Skeletal muscle tissue (tissue), 4 donors: ENCODE data around the gene CMTR1. TPM values are rescaled to one million over a fixed set of nuclear protein-coding genes. Genes with fewer than 3 reads are reported as not detected.

Source experiments
- H3K27ac ChIP-seq: one replicate; pipeline ENCODE4 v1.7.0; 2013; ENCODE audit warnings: mild to moderate bottlenecking, low read depth, low read length, inconsistent platforms
- H3K27me3 ChIP-seq, 3 donors: one replicate each; pipeline ENCODE4 v1.7.0; 2013; ENCODE audit warnings: low read length in 3 of 3; ENCODE audit not compliant: control insufficient read depth in 3 of 3, insufficient read depth in 3 of 3
- H3K36me3 ChIP-seq, 3 donors: one replicate each; pipeline ENCODE4 v1.7.0; 2013; ENCODE audit warnings: low read length in 3 of 3; ENCODE audit not compliant: control insufficient read depth in 3 of 3, insufficient read depth in 3 of 3
- H3K4me1 ChIP-seq, 3 donors: one replicate each; pipeline ENCODE4 v1.7.0; 2013; ENCODE audit warnings: low read length in 3 of 3, mild to moderate bottlenecking in 3 of 3; ENCODE audit not compliant: control insufficient read depth in 3 of 3, insufficient read depth in 3 of 3
- H3K4me3 ChIP-seq, 3 donors: one replicate each; pipeline ENCODE4 v1.7.0; 2013; ENCODE audit warnings: low read length in 3 of 3
- H3K9ac ChIP-seq, 3 donors: one replicate each; pipeline ENCODE4 v1.7.0; 2013; ENCODE audit warnings: low read length in 3 of 3, mild to moderate bottlenecking in 3 of 3, moderate library complexity in 2 of 3, low read depth in 1 of 3
- H3K9me3 ChIP-seq, 3 donors: one replicate each; pipeline ENCODE4 v1.7.0; 2013; ENCODE audit warnings: low read length in 3 of 3; ENCODE audit not compliant: control insufficient read depth in 3 of 3
- total RNA-seq: library from RNA; depleted of rRNA; stranded (reverse); fragments of >200 nt; gene quantifications from one replicate; pipeline ENCODE4 v1.2.3, GENCODE V29; 2014
- donor health status: Osteomylitis.

Gene CMTR1
- total RNA-seq, 1 donor from 2014 or later: 29.2 TPM

DNA sequence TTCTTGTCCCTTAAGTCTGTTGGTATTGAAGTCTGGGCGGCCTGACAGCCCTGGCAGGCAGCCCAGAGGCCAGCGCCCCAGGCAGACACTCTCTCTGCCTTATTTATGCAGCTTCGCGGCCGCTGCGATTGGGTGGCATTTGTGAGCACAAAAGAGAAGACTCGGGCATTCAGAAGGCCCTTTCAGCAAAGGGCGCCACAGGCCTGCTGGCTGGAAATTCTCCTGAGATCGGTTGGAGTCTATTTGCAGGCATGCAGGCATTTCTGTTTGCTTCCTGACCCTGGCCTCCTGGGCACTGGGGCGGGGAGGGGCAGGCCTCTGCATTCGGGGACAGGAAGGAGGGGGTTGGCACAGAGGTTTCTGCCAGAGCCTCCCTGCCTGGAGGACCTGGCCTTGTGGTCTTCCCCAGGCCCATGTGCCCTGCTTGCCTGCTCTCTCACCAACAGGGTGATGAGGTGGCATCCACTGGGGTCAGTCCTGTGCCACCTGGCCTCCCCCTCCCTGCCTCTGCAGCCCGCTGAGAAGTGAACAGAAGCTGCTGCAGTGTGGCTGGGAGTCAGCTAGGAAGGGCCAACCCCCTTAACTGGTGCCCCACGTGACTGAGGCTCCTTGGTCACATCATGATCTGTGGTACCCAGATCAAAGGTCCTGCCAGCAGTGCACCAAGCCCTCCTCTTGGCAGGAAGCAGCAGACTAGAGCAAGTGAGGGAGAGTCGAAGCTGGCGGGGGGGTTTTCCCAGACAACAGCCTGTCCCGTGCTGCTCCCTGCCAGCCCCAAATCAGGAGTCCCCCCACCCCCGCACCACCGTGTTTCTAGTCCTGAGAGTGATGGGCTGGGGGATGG lies 83.3 kb downstream of the CMTR1 start:
- Histone ChIP-seq H3K4me3 (no peak overlapping the region), H3K27ac (no peak overlapping the region)

DNA sequence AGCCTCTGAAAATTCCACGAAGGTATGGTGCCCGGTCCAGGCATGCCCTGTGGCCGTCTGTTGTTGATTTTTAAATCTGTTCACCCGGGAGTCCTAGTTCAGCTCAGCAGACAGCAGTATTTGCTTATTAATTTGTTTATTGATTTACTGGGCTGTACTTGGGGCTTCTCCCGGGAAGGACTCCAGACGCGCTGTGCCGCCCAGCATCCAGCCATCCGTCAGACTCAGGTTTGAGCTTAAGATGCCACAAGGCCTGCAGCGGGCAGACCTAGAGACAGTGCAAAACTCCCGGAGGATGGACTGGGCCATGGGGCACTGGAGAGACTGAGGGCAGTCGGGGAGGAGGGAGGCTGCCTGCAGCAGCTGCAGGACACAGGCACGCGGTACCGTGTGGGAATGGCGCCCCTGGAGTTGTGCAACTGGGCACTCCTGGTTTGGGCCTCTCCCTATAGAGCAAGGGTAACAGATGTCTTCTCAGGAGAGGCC lies 83.9 kb downstream of the CMTR1 start:
- peaks cover 25 to 46% (median 45%) of the 10 kb centered on the region in 3 donors for H3K27me3 ChIP-seq
- H3K36me3 ChIP-seq: no peaks in the 10 kb centered on the region
- H3K27ac ChIP-seq: no peak overlapping the region
- H3K9me3 ChIP-seq: peaks cover 0 to 3% (median 0%) of the 10 kb centered on the region in 3 donors
- H3K4me1 ChIP-seq: peaks cover 0 to 4% (median 4%) of the 10 kb centered on the region in 3 donors
- no peak overlapping the region for H3K4me3 ChIP-seq
- no peak overlapping the region for H3K9ac ChIP-seq

More for the DNA sequence above, 83.3 kb downstream of the CMTR1 start:
- Histone ChIP-seq H3K4me1 (peaks cover 0 to 4% (median 4%) of the 10 kb centered on the region in 3 donors), H3K27me3 (peaks cover 23 to 47% (median 46%) of the 10 kb centered on the region in 3 donors), H3K9me3 (peaks cover 0 to 3% (median 0%) of the 10 kb centered on the region in 3 donors), H3K9ac (no peak overlapping the region), H3K36me3 (no peaks in the 10 kb centered on the region)

- Histone ChIP-seq H3K9me3 (peaks cover 0 to 3% (median 0%) of the 10 kb centered on the region in 3 donors), H3K4me3 (no peak overlapping the region), H3K27me3 (peaks cover 22 to 43% (median 41%) of the 10 kb centered on the region in 3 donors), H3K9ac (no peak overlapping the region), H3K36me3 (no peaks in the 10 kb centered on the region), H3K4me1 (peaks cover 0 to 4% (median 4%) of the 10 kb centered on the region in 3 donors), H3K27ac (no peak overlapping the region)
These were observed 84.4 kb downstream of the CMTR1 start for GRCh38 chr6:37517411-37517812.

DNA sequence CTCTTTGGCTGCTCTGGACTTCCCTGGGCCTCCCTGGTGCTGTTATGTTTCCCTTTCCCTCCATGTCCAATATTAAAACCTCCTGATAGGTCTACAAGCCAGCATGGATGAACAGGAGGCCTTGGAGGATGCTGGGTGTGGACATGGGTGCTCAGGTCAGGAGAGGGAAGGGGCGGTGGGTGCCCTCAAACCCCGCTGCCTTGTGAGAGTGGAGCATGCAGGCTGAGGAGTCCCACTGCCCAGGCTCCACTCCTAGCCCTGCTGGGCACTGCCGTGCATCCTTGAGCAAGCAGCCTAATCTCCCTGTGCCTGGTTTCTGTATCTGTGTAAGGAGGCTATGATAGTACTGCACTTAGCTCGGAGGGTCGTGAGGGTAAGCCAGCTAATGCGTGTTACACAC lies 85.1 kb downstream of the CMTR1 start:
- Histone ChIP-seq H3K36me3 (no peaks in the 10 kb centered on the region), H3K27me3 (peaks cover 19 to 41% (median 41%) of the 10 kb centered on the region in 3 donors), H3K9ac (no peak overlapping the region), H3K27ac (no peak overlapping the region), H3K4me1 (peaks cover 0 to 4% (median 4%) of the 10 kb centered on the region in 3 donors), H3K4me3 (no peak overlapping the region), H3K9me3 (peaks cover 0 to 3% (median 0%) of the 10 kb centered on the region in 3 donors)

- Histone ChIP-seq H3K27ac (no peak overlapping the region), H3K9me3 (peaks cover 0 to 3% (median 0%) of the 10 kb centered on the region in 3 donors), H3K36me3 (no peaks in the 10 kb centered on the region), H3K9ac (no peak overlapping the region), H3K4me1 (peaks cover 0 to 4% (median 4%) of the 10 kb centered on the region in 3 donors), H3K27me3 (peaks cover 12 to 30% (median 30%) of the 10 kb centered on the region in 3 donors), H3K4me3 (no peak overlapping the region)
These were observed 86.4 kb downstream of the CMTR1 start for GRCh38 chr6:37519461-37519860.

GRCh38 chr6:37520926-37521325 lies 87.9 kb downstream of the CMTR1 start:
- no peak overlapping the region for H3K9ac ChIP-seq
- peaks cover 0 to under 1% (median 0%) of the 10 kb centered on the region in 3 donors for H3K4me1 ChIP-seq
- H3K4me3 ChIP-seq: no peak overlapping the region
- peaks cover 9 to 25% (median 23%) of the 10 kb centered on the region in 3 donors for H3K27me3 ChIP-seq
- H3K27ac ChIP-seq: no peak overlapping the region
- H3K36me3 ChIP-seq: no peaks in the 10 kb centered on the region
- peaks cover 0 to 3% (median 0%) of the 10 kb centered on the region in 3 donors for H3K9me3 ChIP-seq

DNA sequence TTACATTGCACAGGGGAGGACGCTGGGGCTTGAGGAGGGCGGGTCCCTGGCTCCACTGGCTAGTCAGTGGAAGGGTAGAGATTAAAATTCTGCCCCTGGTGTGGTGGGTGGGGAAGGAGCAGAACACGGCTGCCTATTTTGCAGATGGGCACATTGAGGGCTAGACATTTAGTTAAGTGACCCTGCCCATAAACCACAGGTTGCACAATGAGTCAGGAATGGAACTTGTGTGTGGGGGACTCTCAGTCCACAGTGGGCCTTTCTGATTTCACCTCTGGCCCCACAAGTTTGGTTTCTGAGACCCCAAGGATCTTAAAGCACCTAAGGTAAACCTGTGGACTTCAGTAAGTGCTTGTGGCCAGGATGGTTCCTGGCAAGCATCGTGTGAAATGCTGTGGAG lies 88.7 kb downstream of the CMTR1 start:
- no peaks in the 10 kb centered on the region for H3K4me1 ChIP-seq
- H3K4me3 ChIP-seq: no peak overlapping the region
- peaks cover 0 to 3% (median 0%) of the 10 kb centered on the region in 3 donors for H3K9me3 ChIP-seq
- peaks cover 9 to 27% (median 23%) of the 10 kb centered on the region in 3 donors for H3K27me3 ChIP-seq
- no peaks in the 10 kb centered on the region for H3K36me3 ChIP-seq
- no peak overlapping the region for H3K27ac ChIP-seq
- H3K9ac ChIP-seq: no peak overlapping the region

DNA sequence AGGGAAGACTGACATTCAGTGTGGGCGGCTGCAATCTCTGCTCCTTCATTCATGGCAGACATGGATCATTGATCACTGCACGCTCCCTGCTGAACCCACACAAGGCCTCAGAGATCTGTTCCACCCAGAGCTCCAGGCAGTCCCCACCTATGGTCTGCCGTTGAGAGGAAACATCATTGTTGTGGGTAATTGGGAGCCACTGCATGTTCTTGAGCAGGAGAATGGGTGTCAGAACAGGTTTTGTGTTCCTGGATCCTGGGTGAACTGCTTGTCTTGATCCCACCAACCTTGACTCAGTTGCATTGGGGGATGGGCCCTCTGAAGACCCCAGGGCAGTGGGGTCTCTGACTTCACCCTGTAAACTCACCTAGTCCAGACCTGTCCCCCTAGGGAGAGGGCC lies 89.8 kb downstream of the CMTR1 start:
- H3K9ac ChIP-seq: no peak overlapping the region
- H3K4me1 ChIP-seq: no peaks in the 10 kb centered on the region
- no peak overlapping the region for H3K4me3 ChIP-seq
- H3K36me3 ChIP-seq: no peaks in the 10 kb centered on the region
- H3K9me3 ChIP-seq: peaks cover 0 to 3% (median 0%) of the 10 kb centered on the region in 3 donors
- no peak overlapping the region for H3K27ac ChIP-seq
- H3K27me3 ChIP-seq: peaks cover 9 to 32% (median 29%) of the 10 kb centered on the region in 3 donors

DNA sequence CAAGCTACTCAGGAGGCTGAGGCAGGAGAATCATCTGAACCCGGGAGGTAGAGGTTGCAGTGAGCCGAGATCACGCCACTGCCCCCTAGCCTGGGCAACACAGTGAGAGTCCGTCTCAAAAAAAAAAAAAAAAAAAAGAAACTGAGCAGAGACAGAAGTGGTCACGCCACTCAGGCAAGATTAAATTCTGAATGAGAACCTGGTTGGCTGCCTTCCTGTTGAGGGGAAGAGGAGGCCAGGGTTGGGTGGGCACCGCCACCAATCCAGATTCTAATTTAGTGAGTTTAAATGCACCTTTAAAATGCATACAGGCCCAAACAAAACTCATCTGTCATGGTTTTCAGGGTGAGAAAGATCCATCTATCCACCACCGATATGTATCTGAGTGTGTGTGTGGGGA lies 90.4 kb downstream of the CMTR1 start:
- Histone ChIP-seq H3K27me3 (peaks cover 9 to 34% (median 31%) of the 10 kb centered on the region in 3 donors), H3K36me3 (no peaks in the 10 kb centered on the region), H3K4me3 (no peak overlapping the region), H3K9ac (no peak overlapping the region), H3K27ac (no peak overlapping the region), H3K9me3 (peaks cover 0 to 3% (median 0%) of the 10 kb centered on the region in 3 donors), H3K4me1 (no peaks in the 10 kb centered on the region)
